HEK293T (cell line): ENCODE results near the gene NTN4.
"Not testable (repeated sequence)": the region's sequence is repeated elsewhere in the genome, so short reads cannot be mapped to it uniquely, and the experiment has no call there.

Source experiments
- CTCF ChIA-PET: fragments of 350-600 bp; formaldehyde crosslinking; extraction: SDS; loops from one replicate; lab custom pipeline; 2021; ENCODE audit warnings: antibody characterized with exemption, inconsistent platforms; lab: Yijun Ruan, JAX
- POLR2A ChIA-PET: fragments of 350-600 bp; formaldehyde crosslinking; extraction: SDS; loops from one replicate; lab custom pipeline; 2020; ENCODE audit warnings: antibody characterized with exemption, inconsistent platforms; lab: Yijun Ruan, JAX
- DNase-seq: peaks from one replicate; pipeline ENCODE4 v3.0.0; 2012; ENCODE audit warnings: mixed read lengths; ENCODE audit errors: extremely low spot score
- ARNT ChIP-seq: fragments of 450-650 bp; IDR thresholded peaks from 2 replicates; pipeline ENCODE4 v1.6.1; 2017; ENCODE audit warnings: mild to moderate bottlenecking
- BHLHE40 ChIP-seq: fragments of 450-650 bp; IDR thresholded peaks from 2 replicates; pipeline ENCODE4 v1.6.1; 2016; ENCODE audit warnings: mild to moderate bottlenecking, moderate library complexity, borderline replicate concordance
- CTBP1 ChIP-seq: fragments of 450-650 bp; IDR thresholded peaks from 2 replicates; pipeline ENCODE4 v1.6.1; 2016; ENCODE audit warnings: borderline replicate concordance
- ELF4 ChIP-seq: fragments of 450-650 bp; IDR thresholded peaks from 2 replicates; pipeline ENCODE4 v1.6.1; 2017; ENCODE audit warnings: antibody characterized with exemption
- FOXA1 ChIP-seq: fragments of 450-650 bp; IDR thresholded peaks from 2 replicates; pipeline ENCODE4 v1.6.1; 2016; ENCODE audit warnings: mild to moderate bottlenecking
- FOXK2 ChIP-seq: fragments of 450-650 bp; IDR thresholded peaks from 2 replicates; pipeline ENCODE4 v1.6.1; 2016; ENCODE audit warnings: mild to moderate bottlenecking
- FOXM1 ChIP-seq: fragments of 450-650 bp; IDR thresholded peaks from 2 replicates; pipeline ENCODE4 v1.6.1; 2017; ENCODE audit warnings: mild to moderate bottlenecking, borderline replicate concordance
- HDGF ChIP-seq: fragments of 450-650 bp; IDR thresholded peaks from 2 replicates; pipeline ENCODE4 v1.6.1; 2017; ENCODE audit warnings: antibody characterized with exemption, borderline replicate concordance
- L3MBTL2 ChIP-seq: fragments of 450-650 bp; conservative IDR thresholded peaks from 2 replicates; pipeline ENCODE4 v1.6.1; 2016; ENCODE audit warnings: mild to moderate bottlenecking
- LEF1 ChIP-seq: fragments of 450-650 bp; IDR thresholded peaks from 2 replicates; pipeline ENCODE4 v1.6.1; 2017; ENCODE audit warnings: mild to moderate bottlenecking, borderline replicate concordance
- NFRKB ChIP-seq: fragments of 450-650 bp; IDR thresholded peaks from 2 replicates; pipeline ENCODE4 v1.6.1; 2016; ENCODE audit warnings: mild to moderate bottlenecking, moderate library complexity
- SP1 ChIP-seq: fragments of 450-650 bp; IDR thresholded peaks from 2 replicates; pipeline ENCODE4 v1.6.1; 2017
- SUZ12 ChIP-seq: fragments of 450-650 bp; IDR thresholded peaks from 2 replicates; pipeline ENCODE4 v1.6.1; 2016; ENCODE audit warnings: mild to moderate bottlenecking
- TARDBP ChIP-seq: fragments of 450-650 bp; IDR thresholded peaks from 2 replicates; pipeline ENCODE4 v1.6.1; 2016
- ZNF384 ChIP-seq: fragments of 450-650 bp; IDR thresholded peaks from 2 replicates; pipeline ENCODE4 v1.6.1; 2016
- TF ChIP-seq, protein P1 (sequence below): fragments of 450-650 bp; IDR thresholded peaks from 2 replicates; pipeline ENCODE4 v1.6.1; 2016

Gene NTN4

DNA sequence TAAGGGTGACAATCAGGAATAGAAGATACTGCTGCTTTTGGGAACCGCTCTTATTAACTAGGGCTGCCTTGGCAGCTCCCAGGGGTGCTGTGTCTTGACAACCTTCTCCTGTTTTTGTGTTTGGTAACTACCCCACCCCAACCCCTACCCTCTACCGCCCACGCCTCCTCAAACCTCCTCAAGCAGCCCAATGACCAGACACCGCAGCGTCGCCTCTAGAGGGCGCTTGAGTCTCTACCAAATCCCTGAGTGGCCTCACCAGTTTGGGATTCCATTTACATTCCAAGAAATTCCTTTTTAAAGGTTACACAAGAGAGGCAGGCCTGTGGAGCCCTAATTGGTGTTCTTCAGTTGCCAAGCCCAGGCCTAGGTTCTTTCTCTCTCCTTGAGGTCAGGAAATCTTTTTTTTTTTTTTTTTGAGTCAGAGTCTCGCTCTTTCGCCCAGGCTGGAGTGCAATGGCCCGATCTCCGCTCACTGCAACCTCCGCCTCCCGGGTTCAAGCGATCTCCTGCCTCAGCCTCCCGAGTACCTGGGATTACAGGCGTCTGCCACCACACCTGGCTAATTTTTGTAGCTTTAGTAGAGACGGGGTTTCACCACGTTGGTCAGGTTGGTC is 166.9 kb downstream of the NTN4 start:
- peak; percentile 80 for DNase-seq
- TF ChIP-seq BHLHE40: no peak
- no peak for TF ChIP-seq L3MBTL2
- TF ChIP-seq SUZ12: no peak
- ChIA-PET CTCF (interaction anchor here (0.6 to 1.2 kb wide), 4 partner anchors 11 to 189 kb away, joined by 3 to 4 read pairs (median 3); no protein-coding TSS in a partner anchor), POLR2A (no interaction called here)

DNA sequence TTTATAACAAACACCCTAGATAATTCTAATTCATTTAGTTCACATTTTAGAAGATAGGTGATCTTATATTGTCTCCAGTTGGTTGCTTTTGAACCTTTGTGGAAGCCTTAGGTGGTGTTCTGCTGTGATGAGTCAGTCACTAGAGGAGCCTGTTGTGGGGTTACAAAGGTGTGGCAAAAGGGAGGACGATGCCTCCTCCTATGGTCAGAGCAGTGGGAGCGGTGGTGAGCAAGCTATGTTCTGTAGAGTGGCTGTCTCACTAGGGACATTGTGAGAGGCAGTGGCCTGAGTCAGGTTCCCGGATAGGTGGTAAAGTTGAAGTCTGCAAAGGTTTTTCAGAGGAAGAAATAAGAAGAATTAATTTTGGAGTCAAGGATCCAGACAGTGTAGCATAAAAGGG is 167.7 kb downstream of the NTN4 start:
- POLR2A ChIA-PET: no interaction called here
- TF ChIP-seq ARNT (no peak), CTBP1 (no peak), ZNF384 (no peak), LEF1 (no peak), FOXM1 (no peak), HDGF (no peak), FOXK2 (no peak), SUZ12 (no peak), ELF4 (no peak), L3MBTL2 (no peak), TARDBP (no peak), SP1 (no peak), BHLHE40 (no peak), NFRKB (no peak), FOXA1 (no peak)
- TF ChIP-seq, protein P1, sequence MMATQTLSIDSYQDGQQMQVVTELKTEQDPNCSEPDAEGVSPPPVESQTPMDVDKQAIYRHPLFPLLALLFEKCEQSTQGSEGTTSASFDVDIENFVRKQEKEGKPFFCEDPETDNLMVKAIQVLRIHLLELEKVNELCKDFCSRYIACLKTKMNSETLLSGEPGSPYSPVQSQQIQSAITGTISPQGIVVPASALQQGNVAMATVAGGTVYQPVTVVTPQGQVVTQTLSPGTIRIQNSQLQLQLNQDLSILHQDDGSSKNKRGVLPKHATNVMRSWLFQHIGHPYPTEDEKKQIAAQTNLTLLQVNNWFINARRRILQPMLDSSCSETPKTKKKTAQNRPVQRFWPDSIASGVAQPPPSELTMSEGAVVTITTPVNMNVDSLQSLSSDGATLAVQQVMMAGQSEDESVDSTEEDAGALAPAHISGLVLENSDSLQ: no peak
- CTCF ChIA-PET: interaction anchor here (1.2 kb wide), 1 partner anchor 29 kb away, joined by 3 read pairs; no protein-coding TSS in a partner anchor
- DNase-seq: no peak

GRCh38 chr12:95621725-95622124 is 168.8 kb downstream of the NTN4 start:
- ChIA-PET CTCF (interaction anchor here (0.6 kb wide), 1 partner anchor 36 kb away, joined by 3 read pairs; no protein-coding TSS in a partner anchor), POLR2A (no interaction called here)
- TF ChIP-seq NFRKB (no peak), LEF1 (no peak), ARNT (no peak), SUZ12 (no peak), FOXA1 (no peak), CTBP1 (no peak), ZNF384 (no peak), FOXM1 (no peak), SP1 (no peak), ELF4 (no peak), FOXK2 (no peak), BHLHE40 (no peak), L3MBTL2 (no peak), TARDBP (no peak)
- TF ChIP-seq, protein P1: no peak
- DNase-seq: no peak

- no peak for DNase-seq
- POLR2A ChIA-PET: no interaction called here
- CTCF ChIA-PET: interaction anchor here (0.6 kb wide), 2 partner anchors 10 to 1486 kb away, joined by 3 to 5 read pairs; no protein-coding TSS in a partner anchor
Observed at GRCh38 chr12:95620171-95620570, 170.4 kb downstream of the NTN4 start.

DNA sequence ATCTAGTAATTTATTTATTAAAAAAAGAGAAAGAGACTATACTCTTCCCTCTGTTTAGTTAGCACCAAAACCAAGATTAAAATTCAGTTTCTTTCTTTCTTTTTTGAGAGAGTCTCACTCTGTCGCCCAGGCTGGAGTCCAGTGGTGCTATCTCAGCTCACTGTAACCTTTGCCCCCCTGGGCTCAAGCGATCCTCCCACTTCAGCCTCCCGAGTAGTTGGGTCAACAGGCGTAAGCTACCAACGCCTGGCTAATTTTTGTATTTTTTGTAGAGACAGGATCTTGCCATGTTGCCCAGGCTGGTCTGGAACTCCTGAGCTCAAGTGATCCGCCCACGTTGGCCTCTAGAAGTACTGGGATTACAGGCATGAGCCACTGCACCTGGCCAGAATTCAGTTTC is 174.1 kb downstream of the NTN4 start:
- CTCF ChIA-PET, DNase-seq, POLR2A ChIA-PET: not testable (repeated sequence)

More at GRCh38 chr12:95620171-95620570, 170.4 kb downstream of the NTN4 start:
- no peak for TF ChIP-seq FOXM1
- TF ChIP-seq ELF4: no peak
- no peak for TF ChIP-seq TARDBP
- no peak for TF ChIP-seq L3MBTL2
- TF ChIP-seq FOXK2: no peak
- no peak for TF ChIP-seq BHLHE40
- TF ChIP-seq NFRKB: no peak
- no peak for TF ChIP-seq CTBP1
- no peak for TF ChIP-seq ZNF384
- no peak for TF ChIP-seq HDGF

DNA sequence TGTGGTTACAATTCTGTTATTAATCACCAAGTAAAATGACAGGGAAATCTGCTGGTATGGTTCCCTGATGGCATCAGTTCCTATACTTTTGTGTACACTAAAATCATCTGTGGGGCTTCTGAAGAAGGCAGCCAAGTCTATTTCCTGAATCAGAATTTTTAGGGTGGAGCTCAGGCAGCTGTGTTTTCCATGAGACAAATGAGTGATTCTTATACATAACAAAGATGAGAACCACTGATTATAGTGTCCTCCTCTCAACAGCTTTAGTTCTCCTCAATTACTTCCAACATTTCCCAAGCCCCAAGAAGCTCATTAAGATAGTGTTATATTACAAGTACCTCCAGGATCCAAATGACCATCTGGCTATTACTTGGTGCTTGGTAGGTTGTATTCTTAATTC is 174.8 kb downstream of the NTN4 start:
- POLR2A ChIA-PET: no interaction called here
- DNase-seq: no peak
- CTCF ChIA-PET: interaction anchor here (0.6 kb wide), 1 partner anchor 32 kb away, joined by 4 read pairs; no protein-coding TSS in a partner anchor
- no peak for TF ChIP-seq ARNT
- no peak for TF ChIP-seq SUZ12
- no peak for TF ChIP-seq ZNF384
- TF ChIP-seq L3MBTL2: no peak
- TF ChIP-seq BHLHE40: no peak
- TF ChIP-seq SP1: no peak
- no peak for TF ChIP-seq FOXA1
- no peak for TF ChIP-seq NFRKB
- no peak for TF ChIP-seq HDGF
- no peak for TF ChIP-seq CTBP1
- TF ChIP-seq FOXM1: no peak
- no peak for TF ChIP-seq FOXK2
- TF ChIP-seq, protein P1: no peak
- no peak for TF ChIP-seq TARDBP
- no peak for TF ChIP-seq LEF1
- TF ChIP-seq ELF4: no peak
